Prostate gland (tissue), 2 donors: Measurements from ENCODE around the gene ARHGEF28.

Experiments used
- POLR2A ChIP-seq: fragments of 450-650 bp; IDR thresholded peaks from one replicate; pipeline ENCODE4 v1.6.1; 2016; ENCODE audit warnings: antibody characterized with exemption, mild to moderate bottlenecking
- POLR2AphosphoS5 ChIP-seq: sonication (generic); formaldehyde crosslinking; IDR thresholded peaks from one replicate; pipeline ENCODE4 v1.6.1; 2017; ENCODE audit warnings: antibody characterized with exemption
- TF ChIP-seq, protein P1 (sequence below), 4 experiments: fragments of 200-600 bp in 2 of 4; fragments of 450-650 bp in 2 of 4; sonication (generic) in 2 of 4; IDR thresholded peaks; 1 replicate in 3 of 4; 2 replicates in 1 of 4; pipeline ENCODE4 v1.5.1; 2016 to 2019; ENCODE audit warnings: antibody characterized with exemption in 4 of 4, mild to moderate bottlenecking in 2 of 4, moderate library complexity in 2 of 4

DNA sequence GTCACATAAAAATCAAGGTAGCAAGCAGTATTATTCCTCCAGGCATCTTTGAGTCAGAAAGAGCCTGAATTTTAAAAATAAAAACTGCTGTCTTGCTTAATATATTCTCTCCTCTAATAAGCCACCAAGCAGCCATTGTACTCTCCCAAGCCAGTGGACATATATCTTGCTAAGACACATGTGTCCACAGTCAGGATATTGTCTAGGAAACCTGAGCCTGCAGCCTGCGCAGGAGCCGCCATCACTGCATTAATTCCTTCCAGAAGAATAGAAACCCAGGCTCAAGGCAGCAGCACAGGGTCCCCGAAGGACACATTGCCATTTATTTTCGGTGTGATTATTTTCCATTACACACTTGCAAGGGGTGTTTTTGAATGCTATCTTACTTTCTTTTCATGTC is 345.3 kb downstream of the ARHGEF28 start:
- TF ChIP-seq, protein P1, sequence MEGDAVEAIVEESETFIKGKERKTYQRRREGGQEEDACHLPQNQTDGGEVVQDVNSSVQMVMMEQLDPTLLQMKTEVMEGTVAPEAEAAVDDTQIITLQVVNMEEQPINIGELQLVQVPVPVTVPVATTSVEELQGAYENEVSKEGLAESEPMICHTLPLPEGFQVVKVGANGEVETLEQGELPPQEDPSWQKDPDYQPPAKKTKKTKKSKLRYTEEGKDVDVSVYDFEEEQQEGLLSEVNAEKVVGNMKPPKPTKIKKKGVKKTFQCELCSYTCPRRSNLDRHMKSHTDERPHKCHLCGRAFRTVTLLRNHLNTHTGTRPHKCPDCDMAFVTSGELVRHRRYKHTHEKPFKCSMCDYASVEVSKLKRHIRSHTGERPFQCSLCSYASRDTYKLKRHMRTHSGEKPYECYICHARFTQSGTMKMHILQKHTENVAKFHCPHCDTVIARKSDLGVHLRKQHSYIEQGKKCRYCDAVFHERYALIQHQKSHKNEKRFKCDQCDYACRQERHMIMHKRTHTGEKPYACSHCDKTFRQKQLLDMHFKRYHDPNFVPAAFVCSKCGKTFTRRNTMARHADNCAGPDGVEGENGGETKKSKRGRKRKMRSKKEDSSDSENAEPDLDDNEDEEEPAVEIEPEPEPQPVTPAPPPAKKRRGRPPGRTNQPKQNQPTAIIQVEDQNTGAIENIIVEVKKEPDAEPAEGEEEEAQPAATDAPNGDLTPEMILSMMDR (IDR thresholded peaks at IDR 0.05), result no peak
- no peak for TF ChIP-seq POLR2A
- no peak for TF ChIP-seq POLR2AphosphoS5
